ENCODE data around the gene SLC2A9. TPM values are rescaled to one million over a fixed set of nuclear protein-coding genes. Genes with fewer than 3 reads are reported as not detected.

SLC2A9 gene
- polyA plus RNA-seq, 1 donor from 2014 or later: not detected

DNA sequence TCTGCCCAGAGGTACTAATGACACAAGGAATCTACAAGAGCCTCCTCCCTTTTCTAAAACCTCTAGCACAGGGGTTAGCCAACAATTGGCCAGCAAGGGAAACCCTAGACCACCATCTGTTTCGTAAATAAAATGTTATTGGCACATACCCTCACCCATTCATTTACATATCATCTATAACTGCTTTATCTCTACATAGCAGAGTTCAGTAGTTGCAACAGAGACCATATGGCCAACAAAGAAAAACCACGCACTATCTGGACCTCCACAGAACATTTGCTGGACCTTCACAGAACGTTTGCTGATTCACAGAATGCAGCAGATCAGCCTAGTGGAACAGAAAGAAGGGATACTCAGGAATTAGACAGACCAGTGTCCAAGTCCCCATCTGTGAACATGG lies 9.4 kb downstream of the SLC2A9 start:
- no peak overlapping the region for H3K4me3 ChIP-seq (ENCODE audit: low read length)
- H3K79me2 ChIP-seq (replicated peaks; ENCODE audit: insufficient read depth, low read length): no peaks in the 10 kb centered on the region
- no peak overlapping the region for H2AFZ ChIP-seq (ENCODE audit: low read depth, low read length)
- no peak overlapping the region for H3K27ac ChIP-seq (ENCODE audit: low read length)
- H3K9me3 ChIP-seq (ENCODE audit: low read length): no peaks in the 10 kb centered on the region
- no peaks in the 10 kb centered on the region for H3K36me3 ChIP-seq (ENCODE audit: insufficient read depth, low read length)
- no peaks in the 10 kb centered on the region for H3F3A ChIP-seq (ENCODE audit: insufficient read depth, low read length, poor library complexity, severe bottlenecking)
- TF ChIP-seq MXI1 (conservative IDR thresholded peaks at IDR 0.05; ENCODE audit: poor library complexity, severe bottlenecking): no peak
- TF ChIP-seq, protein P1, sequence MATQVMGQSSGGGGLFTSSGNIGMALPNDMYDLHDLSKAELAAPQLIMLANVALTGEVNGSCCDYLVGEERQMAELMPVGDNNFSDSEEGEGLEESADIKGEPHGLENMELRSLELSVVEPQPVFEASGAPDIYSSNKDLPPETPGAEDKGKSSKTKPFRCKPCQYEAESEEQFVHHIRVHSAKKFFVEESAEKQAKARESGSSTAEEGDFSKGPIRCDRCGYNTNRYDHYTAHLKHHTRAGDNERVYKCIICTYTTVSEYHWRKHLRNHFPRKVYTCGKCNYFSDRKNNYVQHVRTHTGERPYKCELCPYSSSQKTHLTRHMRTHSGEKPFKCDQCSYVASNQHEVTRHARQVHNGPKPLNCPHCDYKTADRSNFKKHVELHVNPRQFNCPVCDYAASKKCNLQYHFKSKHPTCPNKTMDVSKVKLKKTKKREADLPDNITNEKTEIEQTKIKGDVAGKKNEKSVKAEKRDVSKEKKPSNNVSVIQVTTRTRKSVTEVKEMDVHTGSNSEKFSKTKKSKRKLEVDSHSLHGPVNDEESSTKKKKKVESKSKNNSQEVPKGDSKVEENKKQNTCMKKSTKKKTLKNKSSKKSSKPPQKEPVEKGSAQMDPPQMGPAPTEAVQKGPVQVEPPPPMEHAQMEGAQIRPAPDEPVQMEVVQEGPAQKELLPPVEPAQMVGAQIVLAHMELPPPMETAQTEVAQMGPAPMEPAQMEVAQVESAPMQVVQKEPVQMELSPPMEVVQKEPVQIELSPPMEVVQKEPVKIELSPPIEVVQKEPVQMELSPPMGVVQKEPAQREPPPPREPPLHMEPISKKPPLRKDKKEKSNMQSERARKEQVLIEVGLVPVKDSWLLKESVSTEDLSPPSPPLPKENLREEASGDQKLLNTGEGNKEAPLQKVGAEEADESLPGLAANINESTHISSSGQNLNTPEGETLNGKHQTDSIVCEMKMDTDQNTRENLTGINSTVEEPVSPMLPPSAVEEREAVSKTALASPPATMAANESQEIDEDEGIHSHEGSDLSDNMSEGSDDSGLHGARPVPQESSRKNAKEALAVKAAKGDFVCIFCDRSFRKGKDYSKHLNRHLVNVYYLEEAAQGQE (IDR thresholded peaks at IDR 0.05; ENCODE audit: borderline replicate concordance): no peak
- H4K20me1 ChIP-seq (ENCODE audit: insufficient read depth): no peaks in the 10 kb centered on the region
- H3K4me2 ChIP-seq (ENCODE audit: low read length): no peak overlapping the region
- H3K9me2 ChIP-seq (ENCODE audit: insufficient read depth, low read length): no peaks in the 10 kb centered on the region
- H3K27me3 ChIP-seq (ENCODE audit: insufficient read depth, low read depth, low read length): no peaks in the 10 kb centered on the region
- H3K9ac ChIP-seq (ENCODE audit: low read length): no peak overlapping the region

DNA sequence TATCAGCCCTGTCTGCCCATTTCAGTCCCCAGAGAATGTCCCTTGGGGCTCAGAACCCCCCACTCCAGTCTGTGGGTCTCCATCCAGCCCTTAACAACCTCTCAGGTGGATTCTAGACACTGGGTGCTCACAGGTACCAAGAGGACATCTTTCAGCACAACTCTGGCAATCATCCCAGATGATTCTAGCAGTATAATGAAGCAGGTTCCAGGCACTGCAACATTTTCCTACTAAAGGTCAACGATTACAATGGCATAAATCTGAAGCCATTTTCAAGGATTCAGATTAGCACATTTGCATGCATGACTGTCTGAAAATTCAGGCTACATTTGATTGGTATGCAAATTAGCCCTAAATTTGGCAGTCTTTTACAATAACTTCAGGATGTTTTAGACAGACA lies 10.0 kb downstream of the SLC2A9 start:
- no peak overlapping the region for H2AFZ ChIP-seq (ENCODE audit: low read depth, low read length)
- no peaks in the 10 kb centered on the region for H3K9me3 ChIP-seq (ENCODE audit: low read length)
- TF ChIP-seq MXI1 (conservative IDR thresholded peaks at IDR 0.05; ENCODE audit: poor library complexity, severe bottlenecking) (no peak), EZH2 (IDR thresholded peaks at IDR 0.05; ENCODE audit: borderline replicate concordance, insufficient read depth, low read length, poor library complexity, severe bottlenecking) (no peak), POLR2AphosphoS5 (IDR thresholded peaks at IDR 0.05) (no peak), EP300 (conservative IDR thresholded peaks at IDR 0.05; ENCODE audit: poor library complexity, severe bottlenecking) (no peak), RAD21 (conservative IDR thresholded peaks at IDR 0.05) (no peak), SMC3 (conservative IDR thresholded peaks at IDR 0.05; ENCODE audit: poor library complexity) (no peak), TAF1 (IDR thresholded peaks at IDR 0.05; ENCODE audit: low read depth) (no peak)
- TF ChIP-seq, protein P2, sequence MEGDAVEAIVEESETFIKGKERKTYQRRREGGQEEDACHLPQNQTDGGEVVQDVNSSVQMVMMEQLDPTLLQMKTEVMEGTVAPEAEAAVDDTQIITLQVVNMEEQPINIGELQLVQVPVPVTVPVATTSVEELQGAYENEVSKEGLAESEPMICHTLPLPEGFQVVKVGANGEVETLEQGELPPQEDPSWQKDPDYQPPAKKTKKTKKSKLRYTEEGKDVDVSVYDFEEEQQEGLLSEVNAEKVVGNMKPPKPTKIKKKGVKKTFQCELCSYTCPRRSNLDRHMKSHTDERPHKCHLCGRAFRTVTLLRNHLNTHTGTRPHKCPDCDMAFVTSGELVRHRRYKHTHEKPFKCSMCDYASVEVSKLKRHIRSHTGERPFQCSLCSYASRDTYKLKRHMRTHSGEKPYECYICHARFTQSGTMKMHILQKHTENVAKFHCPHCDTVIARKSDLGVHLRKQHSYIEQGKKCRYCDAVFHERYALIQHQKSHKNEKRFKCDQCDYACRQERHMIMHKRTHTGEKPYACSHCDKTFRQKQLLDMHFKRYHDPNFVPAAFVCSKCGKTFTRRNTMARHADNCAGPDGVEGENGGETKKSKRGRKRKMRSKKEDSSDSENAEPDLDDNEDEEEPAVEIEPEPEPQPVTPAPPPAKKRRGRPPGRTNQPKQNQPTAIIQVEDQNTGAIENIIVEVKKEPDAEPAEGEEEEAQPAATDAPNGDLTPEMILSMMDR (IDR thresholded peaks at IDR 0.05; ENCODE audit: poor library complexity, severe bottlenecking): no peak
- TF ChIP-seq, protein P1 (IDR thresholded peaks at IDR 0.05; ENCODE audit: borderline replicate concordance): no peak
- no peak overlapping the region for H3K9ac ChIP-seq (ENCODE audit: low read length)
- H3K27me3 ChIP-seq (ENCODE audit: insufficient read depth, low read depth, low read length): no peaks in the 10 kb centered on the region
- H3K79me2 ChIP-seq (replicated peaks; ENCODE audit: insufficient read depth, low read length): no peaks in the 10 kb centered on the region
- no peaks in the 10 kb centered on the region for H3K9me2 ChIP-seq (ENCODE audit: insufficient read depth, low read length)
- no peaks in the 10 kb centered on the region for H3K36me3 ChIP-seq (ENCODE audit: insufficient read depth, low read length)
- no peaks in the 10 kb centered on the region for H3F3A ChIP-seq (ENCODE audit: insufficient read depth, low read length, poor library complexity, severe bottlenecking)
- H3K27ac ChIP-seq (ENCODE audit: low read length): no peak overlapping the region
- no peaks in the 10 kb centered on the region for H4K20me1 ChIP-seq (ENCODE audit: insufficient read depth)
- H3K4me2 ChIP-seq (ENCODE audit: low read length): no peak overlapping the region
- H3K4me3 ChIP-seq (ENCODE audit: low read length): no peak overlapping the region
